HFF-Myc (cell line): ENCODE data around the gene HEY2.

Experiments used
- DNase-seq: peaks from one replicate; pipeline ENCODE4 v3.0.0-alpha.2; 2011; ENCODE audit warnings: low read depth; ENCODE audit errors: extremely low read depth
- H3K4me3 ChIP-seq: replicated peaks from 2 replicates; pipeline ENCODE4 v1.5.1; 2011; ENCODE audit warnings: low read depth, mild to moderate bottlenecking, control low read depth, low read length
- TF ChIP-seq, protein P1 (sequence below): IDR thresholded peaks from 2 replicates; pipeline ENCODE4 v1.5.1; 2012; ENCODE audit warnings: mild to moderate bottlenecking, low read depth, low read length, control low read depth; ENCODE audit errors: missing control alignments

Gene HEY2

DNA sequence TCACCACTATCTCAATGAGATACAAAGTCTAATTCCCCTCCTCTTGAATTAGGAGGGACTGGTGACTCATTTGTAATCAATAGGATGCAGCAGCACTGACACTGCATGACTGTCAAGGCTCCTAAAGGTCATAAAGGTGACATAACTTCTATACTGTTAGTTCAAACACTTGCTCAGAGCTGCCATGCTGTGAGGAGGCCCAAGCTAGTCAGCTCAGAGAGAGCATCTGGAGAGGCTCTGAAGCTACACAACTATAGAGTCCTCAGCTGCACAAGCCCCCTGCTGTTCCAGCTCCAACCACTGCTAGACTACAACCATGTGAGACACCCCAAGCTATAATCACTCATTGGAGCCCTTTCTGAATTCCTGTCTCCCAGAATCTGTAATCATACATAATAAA, 17.0 kb upstream of the HEY2 start:
- TF ChIP-seq, protein P1, sequence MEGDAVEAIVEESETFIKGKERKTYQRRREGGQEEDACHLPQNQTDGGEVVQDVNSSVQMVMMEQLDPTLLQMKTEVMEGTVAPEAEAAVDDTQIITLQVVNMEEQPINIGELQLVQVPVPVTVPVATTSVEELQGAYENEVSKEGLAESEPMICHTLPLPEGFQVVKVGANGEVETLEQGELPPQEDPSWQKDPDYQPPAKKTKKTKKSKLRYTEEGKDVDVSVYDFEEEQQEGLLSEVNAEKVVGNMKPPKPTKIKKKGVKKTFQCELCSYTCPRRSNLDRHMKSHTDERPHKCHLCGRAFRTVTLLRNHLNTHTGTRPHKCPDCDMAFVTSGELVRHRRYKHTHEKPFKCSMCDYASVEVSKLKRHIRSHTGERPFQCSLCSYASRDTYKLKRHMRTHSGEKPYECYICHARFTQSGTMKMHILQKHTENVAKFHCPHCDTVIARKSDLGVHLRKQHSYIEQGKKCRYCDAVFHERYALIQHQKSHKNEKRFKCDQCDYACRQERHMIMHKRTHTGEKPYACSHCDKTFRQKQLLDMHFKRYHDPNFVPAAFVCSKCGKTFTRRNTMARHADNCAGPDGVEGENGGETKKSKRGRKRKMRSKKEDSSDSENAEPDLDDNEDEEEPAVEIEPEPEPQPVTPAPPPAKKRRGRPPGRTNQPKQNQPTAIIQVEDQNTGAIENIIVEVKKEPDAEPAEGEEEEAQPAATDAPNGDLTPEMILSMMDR, result no peak
- no peak overlapping the region for H3K4me3 ChIP-seq
- no peak for DNase-seq

DNA sequence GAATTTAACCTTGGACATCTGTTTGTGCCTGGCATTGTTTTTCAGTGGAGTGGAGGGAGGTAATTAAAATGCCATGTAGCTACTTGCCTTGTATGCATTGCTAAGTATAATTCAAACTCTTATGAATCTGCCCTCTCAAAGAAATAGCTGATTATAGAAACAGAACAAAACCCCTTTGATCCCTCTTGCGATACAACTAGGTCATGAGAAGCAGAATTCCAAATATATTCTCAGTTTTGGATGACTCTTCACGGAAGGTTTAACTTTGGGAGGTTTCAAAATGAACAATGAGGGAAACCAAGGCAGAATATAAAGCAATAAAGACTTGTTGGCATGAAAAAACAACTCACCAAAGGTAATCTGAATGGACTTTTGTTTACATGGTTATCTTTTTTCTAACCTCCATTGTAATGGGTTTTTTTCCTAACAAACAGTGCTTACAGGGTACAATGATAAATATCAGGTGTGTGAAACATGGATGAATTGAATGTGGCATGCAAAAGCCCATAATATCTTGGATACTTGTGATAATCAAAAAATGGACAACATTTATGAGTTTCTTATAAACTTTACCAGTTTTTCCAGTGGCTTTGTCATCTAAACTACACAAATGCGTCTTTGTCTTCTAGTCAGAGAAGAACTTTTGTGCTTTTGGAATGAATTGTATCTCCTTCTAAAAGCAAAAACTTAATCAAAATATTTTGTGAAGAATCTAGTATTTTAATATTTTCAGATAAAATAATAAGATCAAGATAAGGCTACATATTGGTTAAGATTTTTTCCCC, 15.7 kb upstream of the HEY2 start:
- TF ChIP-seq, protein P1, result no peak
- no peak overlapping the region for H3K4me3 ChIP-seq

DNA sequence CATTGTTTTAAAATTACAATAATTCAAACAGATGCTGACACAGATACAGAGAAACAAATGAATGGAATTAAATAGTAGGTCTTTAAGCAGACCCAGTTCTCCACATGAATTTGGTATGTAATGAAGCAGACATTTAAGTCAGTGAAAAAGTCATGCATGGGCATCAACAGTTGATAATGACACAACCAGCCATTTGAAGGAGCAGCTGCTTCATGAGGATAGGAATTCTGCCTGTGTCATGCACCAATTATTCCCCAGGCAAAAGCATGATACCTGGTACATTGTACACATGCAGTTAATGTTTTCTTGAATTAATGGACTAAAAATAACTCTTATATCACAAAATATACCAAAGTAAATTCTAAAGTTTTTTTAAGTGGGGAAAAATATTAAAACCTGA, 11.2 kb upstream of the HEY2 start:
- TF ChIP-seq, protein P1, result no peak
- DNase-seq, result no peak
- no peak overlapping the region for H3K4me3 ChIP-seq

More for the DNA sequence above, 15.7 kb upstream of the HEY2 start:
- no peak for DNase-seq

DNA sequence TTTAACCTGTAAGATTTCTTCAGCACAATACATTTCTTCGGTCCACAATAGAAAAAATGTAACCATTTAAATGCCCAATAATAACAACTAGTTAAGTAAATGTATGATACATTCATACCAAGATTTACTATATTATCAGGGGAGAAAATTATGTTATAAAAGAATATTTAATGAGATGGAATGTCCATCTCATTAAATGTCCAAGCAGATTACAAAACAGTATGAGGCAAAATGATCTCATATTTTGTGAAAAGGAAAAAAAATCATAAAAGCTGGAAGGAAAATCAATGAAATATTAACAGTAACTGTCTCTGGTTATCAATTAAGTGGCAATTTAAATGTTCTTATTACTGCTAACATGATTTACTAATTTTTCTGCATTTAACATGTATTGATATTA, 10.1 kb upstream of the HEY2 start:
- H3K4me3 ChIP-seq, result no peak overlapping the region
- TF ChIP-seq, protein P1, result no peak
- no peak for DNase-seq

DNA sequence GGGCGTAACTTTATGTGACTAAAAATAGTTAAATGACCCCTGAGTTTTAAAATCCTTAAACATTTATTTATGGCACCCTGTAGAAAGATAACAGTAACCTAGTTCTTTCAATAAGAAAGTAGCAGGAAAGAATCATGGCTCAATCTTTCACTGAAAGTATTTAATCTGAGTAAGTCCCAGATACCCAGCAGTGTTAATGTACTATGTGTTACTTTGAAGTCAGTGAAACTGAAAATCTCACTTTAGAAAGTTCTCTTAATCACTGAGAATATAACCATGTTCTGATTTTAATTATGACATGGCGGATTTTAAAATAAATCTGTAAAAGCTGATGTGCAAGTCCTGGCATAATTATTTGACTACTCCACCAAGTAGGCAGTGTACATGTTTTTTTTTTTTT, 8.1 kb upstream of the HEY2 start:
- H3K4me3 ChIP-seq, result no peak overlapping the region
- TF ChIP-seq, protein P1, result no peak

DNA sequence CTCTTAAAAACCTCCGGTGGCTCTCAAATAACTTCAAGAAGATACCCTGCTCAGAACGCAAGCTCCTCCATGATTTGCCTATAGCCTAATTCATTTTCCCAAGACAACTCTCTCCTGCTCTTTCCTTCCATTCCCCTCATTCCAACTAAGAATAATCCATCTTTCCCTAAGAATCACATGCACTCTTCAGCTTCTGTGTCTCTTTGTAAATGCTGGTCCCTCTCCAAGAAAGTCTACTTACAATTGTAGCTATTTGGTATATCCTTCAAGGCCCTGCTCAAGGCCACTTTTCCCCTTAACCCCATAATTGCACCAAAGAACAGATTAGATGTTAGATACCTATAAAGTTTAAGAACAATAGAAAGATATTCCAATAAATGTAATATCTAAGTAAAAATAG, 7.4 kb upstream of the HEY2 start:
- no peak for DNase-seq
- TF ChIP-seq, protein P1, result no peak
- H3K4me3 ChIP-seq, result no peak overlapping the region

More for the DNA sequence above, 8.1 kb upstream of the HEY2 start:
- DNase-seq, result no peak
